GM12872 (cell line): ENCODE measurements around the gene MRTFA.

Experiments
- CTCF ChIP-seq: IDR thresholded peaks from 3 replicates; pipeline ENCODE4 v1.5.1; 2011; ENCODE audit warnings: low read depth, mild to moderate bottlenecking, low read length, moderate library complexity; ENCODE audit not compliant: insufficient read depth

Gene MRTFA

GRCh38 chr22:40631925-40632324, 4.6 kb downstream of the MRTFA start:
- no peak for TF ChIP-seq CTCF

GRCh38 chr22:40628354-40629042, 8.0 kb downstream of the MRTFA start:
- TF ChIP-seq CTCF = no peak

- TF ChIP-seq CTCF = no peak
Measured at GRCh38 chr22:40627612-40628011, 8.9 kb downstream of the MRTFA start.

- TF ChIP-seq CTCF = no peak
Measured at GRCh38 chr22:40626851-40627250, 9.7 kb downstream of the MRTFA start.

GRCh38 chr22:40624770-40625169, 11.7 kb downstream of the MRTFA start:
- TF ChIP-seq CTCF = no peak

- TF ChIP-seq CTCF = no peak
Measured at GRCh38 chr22:40621309-40622151, 15.0 kb downstream of the MRTFA start.

- TF ChIP-seq CTCF = no peak
Measured at GRCh38 chr22:40620464-40621046, 16.0 kb downstream of the MRTFA start.
